ENCODE data around the gene SMIM14.
A peak's percentile ranks its signal among the peaks of the same experiment; 100 is the strongest.
"Not testable (repeated sequence)": the region's sequence is repeated elsewhere in the genome, so short reads cannot be mapped to it uniquely, and the experiment has no call there.

The SMIM14 gene

GRCh38 chr4:39608451-39608850 is 30.2 kb downstream of the SMIM14 start:
- DNase-seq (ENCODE audit: insufficient read length, low spot score) (no peak), FAIRE-seq (no peak)

GRCh38 chr4:39606747-39607146 is 31.9 kb downstream of the SMIM14 start:
- no peak for DNase-seq (ENCODE audit: insufficient read length, low spot score)
- no peak for FAIRE-seq

GRCh38 chr4:39597695-39598381 is 40.8 kb downstream of the SMIM14 start:
- FAIRE-seq = peak; percentile 68
- no peak for DNase-seq (ENCODE audit: insufficient read length, low spot score)

GRCh38 chr4:39596971-39597370 is 41.7 kb downstream of the SMIM14 start:
- FAIRE-seq (no peak), DNase-seq (ENCODE audit: insufficient read length, low spot score) (no peak)

- DNase-seq (ENCODE audit: insufficient read length, low spot score) (no peak), FAIRE-seq (peak; percentile 14)
These were observed 47.4 kb downstream of the SMIM14 start for GRCh38 chr4:39591290-39591689.

GRCh38 chr4:39587881-39588280 is 50.8 kb downstream of the SMIM14 start:
- FAIRE-seq (peak; percentile 11), DNase-seq (ENCODE audit: insufficient read length, low spot score) (no peak)

GRCh38 chr4:39574946-39575345 is 63.7 kb downstream of the SMIM14 start:
- no peak for DNase-seq (ENCODE audit: insufficient read length, low spot score)
- no peak for FAIRE-seq

- DNase-seq (ENCODE audit: insufficient read length, low spot score) (no peak), FAIRE-seq (no peak)
These were observed 67.2 kb downstream of the SMIM14 start for GRCh38 chr4:39571504-39571903.

- no peak for FAIRE-seq
- DNase-seq (ENCODE audit: insufficient read length, low spot score) = no peak
These were observed 67.6 kb downstream of the SMIM14 start for GRCh38 chr4:39571054-39571453.

- DNase-seq (ENCODE audit: insufficient read length, low spot score) (no peak), FAIRE-seq (peak; percentile 75)
These were observed 69.5 kb downstream of the SMIM14 start for GRCh38 chr4:39569209-39569608.

- FAIRE-seq (no peak), DNase-seq (ENCODE audit: insufficient read length, low spot score) (peak; percentile 9)
These were observed 69.9 kb downstream of the SMIM14 start for GRCh38 chr4:39568805-39569204.

- DNase-seq (ENCODE audit: insufficient read length, low spot score) = no peak
- no peak for FAIRE-seq
These were observed 72.6 kb downstream of the SMIM14 start for GRCh38 chr4:39565878-39566600.

- no peak for FAIRE-seq
- no peak for DNase-seq (ENCODE audit: insufficient read length, low spot score)
These were observed 75.3 kb downstream of the SMIM14 start for GRCh38 chr4:39563346-39563847.

GRCh38 chr4:39562792-39563191 is 75.9 kb downstream of the SMIM14 start:
- no peak for FAIRE-seq
- no peak for DNase-seq (ENCODE audit: insufficient read length, low spot score)

GRCh38 chr4:39559626-39560025 is 79.0 kb downstream of the SMIM14 start:
- FAIRE-seq = no peak
- no peak for DNase-seq (ENCODE audit: insufficient read length, low spot score)

- no peak for DNase-seq (ENCODE audit: insufficient read length, low spot score)
- no peak for FAIRE-seq
These were observed 83.2 kb downstream of the SMIM14 start for GRCh38 chr4:39555472-39555871.

GRCh38 chr4:39548425-39549067 is 90.1 kb downstream of the SMIM14 start:
- no peak for DNase-seq (ENCODE audit: insufficient read length, low spot score)
- FAIRE-seq = no peak

- FAIRE-seq (no peak), DNase-seq (ENCODE audit: insufficient read length, low spot score) (no peak)
These were observed 93.9 kb downstream of the SMIM14 start for GRCh38 chr4:39544580-39545315.

GRCh38 chr4:39544080-39544479 is 94.6 kb downstream of the SMIM14 start:
- not testable (repeated sequence) for FAIRE-seq; DNase-seq (ENCODE audit: insufficient read length, low spot score)

GRCh38 chr4:39543034-39543433 is 95.6 kb downstream of the SMIM14 start:
- no peak for DNase-seq (ENCODE audit: insufficient read length, low spot score)
- no peak for FAIRE-seq

GRCh38 chr4:39542611-39543012 is 96.1 kb downstream of the SMIM14 start:
- no peak for FAIRE-seq
- DNase-seq (ENCODE audit: insufficient read length, low spot score) = no peak

Measured in GM19239 (cell line).